OCI-LY3 (cell line): ENCODE measurements around the gene NPRL2.

Source experiments
- EZH2phosphoT487 ChIP-seq: fragments of 200-600 bp; shearing (Covaris generic); IDR thresholded peaks from 2 replicates; pipeline ENCODE4 v1.6.1; 2018; ENCODE audit warnings: antibody characterized with exemption, mixed run types, low read depth
- TF ChIP-seq, protein P1 (sequence below): fragments of 200-600, 300-600 bp; sonication (generic); IDR thresholded peaks from 2 replicates; pipeline ENCODE4 v1.5.1; 2014; ENCODE audit warnings: antibody characterized with exemption, low read length, low read depth

- TF ChIP-seq, protein P1, sequence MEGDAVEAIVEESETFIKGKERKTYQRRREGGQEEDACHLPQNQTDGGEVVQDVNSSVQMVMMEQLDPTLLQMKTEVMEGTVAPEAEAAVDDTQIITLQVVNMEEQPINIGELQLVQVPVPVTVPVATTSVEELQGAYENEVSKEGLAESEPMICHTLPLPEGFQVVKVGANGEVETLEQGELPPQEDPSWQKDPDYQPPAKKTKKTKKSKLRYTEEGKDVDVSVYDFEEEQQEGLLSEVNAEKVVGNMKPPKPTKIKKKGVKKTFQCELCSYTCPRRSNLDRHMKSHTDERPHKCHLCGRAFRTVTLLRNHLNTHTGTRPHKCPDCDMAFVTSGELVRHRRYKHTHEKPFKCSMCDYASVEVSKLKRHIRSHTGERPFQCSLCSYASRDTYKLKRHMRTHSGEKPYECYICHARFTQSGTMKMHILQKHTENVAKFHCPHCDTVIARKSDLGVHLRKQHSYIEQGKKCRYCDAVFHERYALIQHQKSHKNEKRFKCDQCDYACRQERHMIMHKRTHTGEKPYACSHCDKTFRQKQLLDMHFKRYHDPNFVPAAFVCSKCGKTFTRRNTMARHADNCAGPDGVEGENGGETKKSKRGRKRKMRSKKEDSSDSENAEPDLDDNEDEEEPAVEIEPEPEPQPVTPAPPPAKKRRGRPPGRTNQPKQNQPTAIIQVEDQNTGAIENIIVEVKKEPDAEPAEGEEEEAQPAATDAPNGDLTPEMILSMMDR: no peak
- no peak for TF ChIP-seq EZH2phosphoT487
Measured at GRCh38 chr3:50357481-50357880, 6.9 kb upstream of the NPRL2 start.
